Pons (tissue), 1 donor: ENCODE results near the gene PPARGC1A.

Source experiments
- DNase-seq: peaks from one replicate; pipeline ENCODE4 v3.0.0-alpha.2; 2016; ENCODE audit warnings: low spot score

Gene PPARGC1A, protein sequence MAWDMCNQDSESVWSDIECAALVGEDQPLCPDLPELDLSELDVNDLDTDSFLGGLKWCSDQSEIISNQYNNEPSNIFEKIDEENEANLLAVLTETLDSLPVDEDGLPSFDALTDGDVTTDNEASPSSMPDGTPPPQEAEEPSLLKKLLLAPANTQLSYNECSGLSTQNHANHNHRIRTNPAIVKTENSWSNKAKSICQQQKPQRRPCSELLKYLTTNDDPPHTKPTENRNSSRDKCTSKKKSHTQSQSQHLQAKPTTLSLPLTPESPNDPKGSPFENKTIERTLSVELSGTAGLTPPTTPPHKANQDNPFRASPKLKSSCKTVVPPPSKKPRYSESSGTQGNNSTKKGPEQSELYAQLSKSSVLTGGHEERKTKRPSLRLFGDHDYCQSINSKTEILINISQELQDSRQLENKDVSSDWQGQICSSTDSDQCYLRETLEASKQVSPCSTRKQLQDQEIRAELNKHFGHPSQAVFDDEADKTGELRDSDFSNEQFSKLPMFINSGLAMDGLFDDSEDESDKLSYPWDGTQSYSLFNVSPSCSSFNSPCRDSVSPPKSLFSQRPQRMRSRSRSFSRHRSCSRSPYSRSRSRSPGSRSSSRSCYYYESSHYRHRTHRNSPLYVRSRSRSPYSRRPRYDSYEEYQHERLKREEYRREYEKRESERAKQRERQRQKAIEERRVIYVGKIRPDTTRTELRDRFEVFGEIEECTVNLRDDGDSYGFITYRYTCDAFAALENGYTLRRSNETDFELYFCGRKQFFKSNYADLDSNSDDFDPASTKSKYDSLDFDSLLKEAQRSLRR

DNA sequence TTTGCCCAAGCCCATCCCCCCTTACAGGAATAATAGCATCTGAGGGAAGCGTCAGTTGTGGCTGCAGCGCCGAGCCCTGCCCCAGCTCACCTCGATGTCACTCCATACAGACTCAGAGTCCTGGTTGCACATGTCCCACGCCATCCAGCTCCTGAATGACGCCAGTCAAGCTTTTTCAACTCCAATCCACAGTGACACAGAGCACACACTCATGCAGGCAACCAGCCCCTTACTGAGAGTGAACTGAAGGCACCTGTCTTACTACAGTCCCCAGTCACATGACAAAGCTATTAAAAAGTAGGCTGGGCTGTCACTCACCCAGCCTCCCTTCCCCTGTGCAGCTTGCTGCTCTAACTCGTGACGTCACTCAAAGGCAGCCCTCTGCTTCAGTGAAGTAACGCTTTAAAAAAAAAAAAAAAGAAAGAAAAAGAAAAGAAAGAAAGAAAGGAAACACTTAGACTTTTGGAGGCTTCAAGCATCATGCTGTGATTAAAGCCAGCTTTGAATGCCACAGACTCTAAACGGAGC is at the start of gene PPARGC1A:
Gene PPARGC1A, minus strand, starts transcription at position 234 of the 528 bp plus-strand sequence. Its CDS starts 90 bp downstream, at position 144.
- peak; percentile 68 for DNase-seq

DNA sequence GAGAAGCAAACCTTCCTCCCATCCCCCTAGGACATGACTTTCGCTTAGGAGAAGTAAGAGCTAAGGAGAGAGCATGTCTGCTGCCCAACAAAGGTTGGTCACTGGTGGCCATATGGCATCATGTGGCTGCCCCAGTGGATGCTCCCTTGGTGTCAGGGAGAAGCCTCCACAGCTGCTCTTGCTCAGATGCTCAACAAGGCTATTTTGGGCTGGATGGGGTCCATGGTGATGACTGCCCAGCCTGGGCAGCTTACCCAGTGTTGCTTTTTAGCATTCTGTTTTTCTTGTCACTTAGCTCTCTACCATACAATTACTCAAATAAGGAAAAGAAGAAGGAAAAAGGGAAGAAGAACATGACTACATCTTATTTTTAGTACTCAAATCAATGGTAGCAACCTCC is 48.9 kb upstream of the PPARGC1A start:
- DNase-seq, result peak; percentile 32

DNA sequence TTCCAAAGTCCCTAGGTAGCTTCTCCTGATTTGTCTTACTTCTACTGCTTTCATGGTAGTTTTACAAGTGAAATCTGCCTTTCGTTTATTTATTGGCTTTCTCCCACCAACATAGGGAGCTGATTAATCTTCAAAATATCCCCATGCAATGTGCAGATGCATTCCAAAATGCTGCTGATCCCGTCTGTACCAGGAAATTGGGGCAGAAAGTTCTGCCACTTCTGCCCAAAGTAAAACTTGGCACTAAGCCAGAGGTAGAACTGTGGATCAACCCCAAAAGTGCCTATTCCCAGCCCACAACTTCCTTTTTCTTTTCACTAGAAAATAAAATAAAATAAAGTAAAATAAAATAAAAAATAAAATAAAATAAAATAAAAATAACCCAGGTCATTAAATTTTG is 47.3 kb upstream of the PPARGC1A start:
- DNase-seq, result no peak

DNA sequence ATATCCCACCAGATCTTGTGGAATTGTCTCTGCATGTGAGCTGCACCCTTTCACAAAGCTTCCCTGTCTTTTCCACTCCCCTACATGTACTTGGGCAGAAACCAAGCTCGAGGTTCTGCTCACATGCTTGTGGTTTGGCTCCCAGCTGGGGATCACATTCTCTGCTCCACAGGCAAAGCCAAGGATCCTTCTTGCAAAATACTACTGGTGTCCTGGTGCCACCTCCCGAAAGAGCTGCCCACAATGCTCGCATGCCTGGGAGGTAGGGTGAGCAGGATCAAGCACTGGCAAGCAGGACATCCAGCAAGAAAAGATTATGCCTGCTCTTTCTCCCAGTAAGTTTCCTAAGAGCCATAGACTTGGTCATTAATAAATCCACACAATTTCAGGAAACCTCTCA is 45.1 kb upstream of the PPARGC1A start:
- DNase-seq, result no peak

DNA sequence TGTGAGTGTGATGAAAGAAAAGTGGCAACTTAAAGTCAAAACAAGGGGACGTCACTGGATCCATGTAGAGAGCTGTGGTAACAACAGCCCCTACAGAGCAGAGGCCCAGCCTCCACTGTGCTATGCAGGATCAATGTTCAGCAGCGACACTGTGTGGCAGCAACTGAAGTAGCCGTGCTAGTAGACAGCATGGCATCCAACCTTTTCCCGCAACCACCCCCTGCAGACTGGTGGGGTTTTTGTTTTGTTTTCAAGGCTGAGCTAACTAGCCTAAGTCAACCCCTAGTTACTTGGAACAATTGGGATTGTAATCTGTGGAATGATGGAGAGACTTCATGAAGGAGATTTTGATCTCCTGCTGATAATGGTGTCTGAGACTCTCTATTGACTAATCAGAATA is 44.4 kb upstream of the PPARGC1A start:
- no peak for DNase-seq

DNA sequence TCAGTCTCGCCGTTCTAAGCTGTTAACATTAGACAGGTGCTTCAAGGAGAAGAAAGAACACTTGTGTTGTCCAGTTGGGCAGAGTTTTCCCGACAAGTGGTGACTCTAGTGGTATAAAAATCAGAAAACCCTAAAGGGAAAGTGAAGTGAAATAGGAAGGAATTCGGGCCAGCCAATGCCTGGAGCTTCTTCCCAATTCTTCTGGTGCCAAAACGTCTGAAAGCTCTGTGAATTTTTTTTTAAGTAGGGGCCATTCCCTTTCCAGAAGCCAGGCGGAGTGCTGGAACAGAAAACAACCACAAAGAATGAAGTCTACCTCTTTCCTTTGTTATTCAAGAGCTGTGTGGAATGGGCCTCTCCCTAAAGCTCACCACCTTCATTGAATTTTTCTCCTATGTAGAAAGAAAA is 43.1 kb upstream of the PPARGC1A start:
- no peak for DNase-seq

DNA sequence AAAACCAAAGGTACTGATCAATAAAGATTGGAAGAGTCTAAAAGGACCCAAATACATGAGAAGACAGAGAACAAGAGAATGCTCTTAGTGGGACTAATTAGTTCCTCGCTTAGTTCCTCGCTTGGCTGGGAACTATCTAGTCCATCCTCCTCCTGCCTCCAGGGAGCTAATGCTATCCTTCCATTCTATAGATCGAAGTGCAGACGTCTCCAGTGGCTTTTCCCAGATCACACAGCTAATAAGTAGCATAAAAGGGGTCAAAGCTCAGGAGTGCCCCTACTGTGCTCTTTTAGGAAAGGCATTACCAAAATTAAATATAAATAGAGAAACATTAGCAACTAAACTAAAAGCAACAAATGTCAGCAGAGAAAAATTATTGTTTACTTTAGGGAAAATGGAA is 42.3 kb upstream of the PPARGC1A start:
- DNase-seq, result no peak

DNA sequence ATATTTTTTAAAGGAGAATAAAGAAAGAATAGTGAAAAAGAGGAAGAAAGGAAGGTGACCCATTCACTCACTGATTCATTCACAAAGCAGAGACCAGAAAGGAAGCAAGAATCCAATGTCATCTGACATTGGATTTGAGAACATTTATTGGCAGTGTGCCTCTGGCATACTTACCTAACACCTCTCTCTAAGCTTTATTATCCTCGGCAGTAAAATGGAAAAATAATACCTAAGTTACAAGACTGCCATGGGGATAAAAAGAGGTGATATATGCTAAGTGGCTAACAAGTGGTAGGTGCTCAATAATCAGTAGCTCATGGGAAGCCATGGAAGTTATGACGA is 41.6 kb upstream of the PPARGC1A start:
- no peak for DNase-seq

DNA sequence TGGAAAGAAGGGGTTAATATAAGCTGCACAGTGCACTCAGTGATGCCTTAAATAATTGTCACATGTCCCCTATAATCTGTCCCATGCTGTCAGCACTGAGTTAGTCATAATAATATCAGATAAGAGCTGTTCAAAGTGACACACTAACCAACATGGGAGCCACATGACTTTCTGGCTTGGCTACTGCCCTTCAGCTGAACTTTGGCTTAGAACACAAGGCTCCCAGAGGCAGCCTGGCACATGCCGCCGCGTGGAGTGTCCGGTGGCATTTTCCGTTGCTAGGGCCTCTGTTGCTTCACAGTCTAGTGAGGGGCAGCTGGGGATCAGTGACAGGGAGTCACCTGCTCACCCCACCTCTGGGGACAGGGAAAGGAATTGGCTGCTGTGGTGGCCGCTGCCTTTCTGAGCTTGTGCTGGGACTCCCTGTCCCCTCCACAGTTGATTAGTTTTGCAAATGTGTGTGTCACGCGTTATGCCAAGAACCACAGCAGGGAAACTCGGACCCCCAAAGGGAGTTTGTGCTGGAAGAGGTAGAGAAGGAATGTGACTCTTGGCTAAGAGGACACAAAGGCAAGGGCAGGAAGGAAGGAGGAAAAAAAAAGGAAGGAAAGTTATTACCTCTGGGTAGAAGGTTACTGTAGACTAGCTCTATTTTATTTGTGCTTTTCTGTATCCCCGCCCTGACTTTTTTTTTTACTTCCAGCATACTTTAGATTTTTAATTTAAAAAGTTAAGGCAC is 41.1 kb upstream of the PPARGC1A start:
- DNase-seq, result peak; percentile 39

DNA sequence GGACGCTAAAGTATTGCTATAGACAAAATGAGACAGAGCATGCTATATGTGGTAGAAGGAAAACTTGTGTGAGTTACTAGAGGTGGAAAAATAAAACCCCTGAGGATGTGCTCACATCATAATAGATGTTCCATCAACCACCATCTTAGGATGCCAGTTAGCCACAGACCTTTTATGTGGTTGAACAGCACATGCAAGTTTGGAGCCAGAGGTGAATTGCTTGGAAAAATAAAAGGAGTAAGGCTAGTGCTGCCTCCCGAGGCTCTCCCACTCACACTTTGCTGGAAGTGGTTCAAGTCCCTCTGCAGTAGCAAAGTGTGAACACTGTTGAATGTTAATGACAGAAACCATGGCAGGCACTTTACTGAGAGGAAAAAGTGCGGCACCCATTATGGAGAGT is 39.4 kb upstream of the PPARGC1A start:
- no peak for DNase-seq

DNA sequence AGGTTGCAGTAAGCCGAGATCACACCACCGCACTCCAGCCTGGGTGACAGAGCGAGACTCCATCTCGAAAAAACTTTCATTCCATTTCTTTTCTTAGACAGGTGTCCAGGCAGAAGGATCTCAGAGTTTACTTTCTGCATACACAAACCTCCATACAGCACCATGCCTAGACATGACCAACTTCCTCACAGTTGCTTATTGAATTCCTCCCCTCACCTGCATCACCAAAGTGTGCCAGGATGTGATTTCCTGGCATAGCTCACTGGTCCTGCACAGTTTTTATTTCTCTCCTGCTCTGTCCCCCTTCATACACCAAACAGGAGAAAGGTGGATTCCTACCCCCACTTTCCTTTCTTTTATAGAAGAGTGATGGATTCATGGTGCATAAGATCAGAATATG is 34.7 kb upstream of the PPARGC1A start:
- DNase-seq, result no peak

DNA sequence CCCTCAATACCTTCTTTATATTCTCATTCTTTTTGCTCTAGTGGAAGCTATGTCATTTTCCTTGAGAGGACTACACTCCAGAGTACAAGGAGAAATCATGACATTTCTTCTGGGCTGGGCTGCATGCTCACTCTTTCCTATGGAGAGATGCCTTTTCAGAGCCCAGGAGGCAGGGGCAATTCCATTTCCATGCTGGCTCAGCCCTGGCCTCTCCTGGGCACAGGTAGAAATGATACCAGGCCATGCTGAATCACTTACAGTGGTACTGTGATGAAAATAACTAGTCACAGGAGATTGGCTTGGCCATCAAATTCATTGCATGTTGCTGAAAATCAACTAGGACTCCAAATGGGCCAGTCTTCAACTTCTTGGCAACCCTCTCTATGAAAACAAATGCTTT is 34.0 kb upstream of the PPARGC1A start:
- no peak for DNase-seq

DNA sequence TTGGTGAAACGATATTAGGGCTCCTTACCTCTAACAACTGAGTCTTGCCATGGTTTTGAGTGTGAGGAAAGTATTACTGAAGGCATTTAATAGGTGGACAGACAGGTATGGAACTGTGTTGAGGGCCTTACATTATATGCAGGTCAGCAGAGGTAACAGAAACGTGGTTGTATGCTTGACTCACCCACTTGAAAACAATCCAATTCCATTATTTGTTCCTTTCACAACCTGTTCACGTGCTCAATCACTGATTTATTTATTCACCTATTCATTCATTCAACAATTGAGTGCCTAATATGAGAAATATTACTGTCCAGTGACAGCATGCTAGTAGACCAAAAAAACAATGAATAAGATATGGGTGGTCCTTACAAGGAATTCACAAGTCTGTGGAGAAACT is 33.3 kb upstream of the PPARGC1A start:
- DNase-seq, result no peak

DNA sequence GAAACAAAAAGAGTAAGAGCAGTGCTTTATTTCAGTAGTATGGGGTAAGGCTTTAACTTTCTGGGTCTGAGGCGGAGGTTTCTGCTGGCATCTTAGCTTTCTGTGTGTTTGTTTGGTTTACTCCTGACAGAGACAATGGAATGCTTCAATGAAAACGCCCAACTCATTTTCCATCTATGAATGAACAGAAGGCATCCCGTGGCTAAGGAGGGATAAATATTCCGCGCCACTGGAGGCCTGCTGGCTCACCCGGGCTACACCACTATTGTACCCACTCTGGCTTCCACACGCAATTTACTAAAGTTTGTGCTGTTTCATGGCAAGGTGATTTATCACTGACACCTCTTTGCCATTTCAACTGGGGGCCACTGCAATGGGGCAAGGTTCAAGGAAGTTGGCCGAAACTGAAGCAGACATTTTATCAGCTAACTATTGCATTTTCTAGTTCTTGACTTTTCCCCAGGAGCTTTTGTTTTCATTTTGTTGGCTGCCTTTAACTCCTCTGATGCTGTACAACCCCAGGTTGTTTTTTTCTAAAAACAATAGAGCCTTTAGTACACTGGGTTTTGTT is 32.8 kb upstream of the PPARGC1A start:
- no peak for DNase-seq

DNA sequence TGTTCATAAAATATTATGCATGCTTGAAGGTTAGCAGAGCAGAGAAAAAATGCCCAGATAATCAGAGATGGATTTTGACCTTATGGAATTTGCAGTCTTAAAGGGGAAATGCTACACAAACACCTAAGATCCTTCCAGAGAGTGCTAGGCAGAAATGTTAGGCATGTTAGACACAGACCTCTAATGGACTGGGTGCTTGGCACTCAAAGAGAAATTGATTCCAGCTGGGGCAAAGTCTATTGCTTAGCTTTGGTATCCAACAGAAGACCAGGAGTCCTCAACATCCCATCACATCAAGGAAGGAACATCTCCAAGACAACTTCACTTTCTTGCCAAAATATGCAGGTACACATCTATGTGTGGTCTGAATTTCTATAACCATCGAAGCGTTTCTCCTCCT is 32.2 kb upstream of the PPARGC1A start:
- no peak for DNase-seq

DNA sequence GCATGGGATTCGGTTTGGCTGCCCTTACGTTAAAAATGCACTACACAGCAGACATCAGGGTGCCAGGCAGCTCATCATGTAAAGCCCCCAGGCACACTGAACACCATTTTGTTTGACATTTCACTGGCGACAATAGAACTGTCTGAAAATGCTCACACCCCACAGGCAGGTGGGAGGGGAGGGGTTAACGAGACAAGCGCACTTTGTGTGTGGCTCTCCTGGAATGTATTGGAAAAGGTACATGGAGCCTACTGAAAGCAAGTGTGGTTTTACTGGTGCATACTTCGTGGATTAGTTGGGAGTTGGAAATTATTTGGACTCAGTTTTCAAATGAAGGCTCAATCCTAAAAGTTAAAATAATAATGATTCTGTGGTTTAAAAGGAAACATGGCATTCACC is 31.6 kb upstream of the PPARGC1A start:
- no peak for DNase-seq

DNA sequence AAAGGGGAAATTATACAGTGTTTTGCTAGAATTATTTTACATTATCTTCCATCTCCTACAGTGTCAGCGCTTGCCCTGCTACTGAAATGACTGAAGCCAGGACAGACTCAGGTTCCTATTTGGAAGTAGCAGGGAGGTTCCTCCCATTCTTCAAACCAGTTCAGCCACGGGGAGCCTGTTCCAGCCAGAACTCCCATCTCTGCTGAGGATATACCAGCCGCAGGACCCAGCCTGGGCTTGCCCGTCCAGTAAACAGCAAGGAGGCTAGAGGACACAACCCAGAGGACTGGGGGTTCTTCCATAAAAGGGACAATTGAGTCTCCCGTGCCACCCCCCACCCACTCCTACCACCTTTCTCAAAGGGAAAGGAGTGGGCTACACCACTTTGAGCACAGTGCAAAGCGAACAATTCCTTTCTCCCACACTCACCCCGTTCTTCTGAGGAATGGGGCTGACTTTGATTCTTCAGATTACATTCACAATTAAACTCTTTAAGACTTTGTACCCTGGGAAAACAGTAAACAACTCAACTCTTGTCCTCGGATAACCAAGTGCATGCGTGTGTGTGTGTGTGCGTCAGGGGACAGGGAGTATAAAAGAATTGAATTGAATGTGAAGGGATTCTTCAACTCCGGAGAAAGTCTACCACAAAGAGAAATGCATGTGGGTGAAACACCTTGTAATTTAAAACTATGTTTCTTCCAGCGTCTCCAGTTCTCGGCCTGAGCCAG is 31.0 kb upstream of the PPARGC1A start:
- no peak for DNase-seq

DNA sequence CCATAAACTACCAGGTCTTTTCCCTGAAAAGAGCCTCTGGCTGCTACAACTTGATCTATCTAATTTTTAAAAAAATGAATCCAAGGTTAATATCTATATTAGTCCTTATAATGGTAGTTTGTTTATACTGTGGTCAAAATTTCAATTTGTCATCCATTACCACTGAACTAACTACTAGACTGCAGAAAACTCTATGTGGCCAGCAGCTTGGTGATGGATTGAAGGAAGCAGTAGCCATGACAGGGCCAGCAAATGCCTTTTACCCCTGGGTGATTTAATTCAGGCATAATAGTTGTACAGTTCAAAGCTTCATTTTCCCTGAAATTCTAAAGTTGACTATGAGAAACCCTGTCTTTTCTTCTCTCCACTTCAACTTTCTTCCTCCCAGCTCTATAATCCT is 30.4 kb upstream of the PPARGC1A start:
- no peak for DNase-seq

DNA sequence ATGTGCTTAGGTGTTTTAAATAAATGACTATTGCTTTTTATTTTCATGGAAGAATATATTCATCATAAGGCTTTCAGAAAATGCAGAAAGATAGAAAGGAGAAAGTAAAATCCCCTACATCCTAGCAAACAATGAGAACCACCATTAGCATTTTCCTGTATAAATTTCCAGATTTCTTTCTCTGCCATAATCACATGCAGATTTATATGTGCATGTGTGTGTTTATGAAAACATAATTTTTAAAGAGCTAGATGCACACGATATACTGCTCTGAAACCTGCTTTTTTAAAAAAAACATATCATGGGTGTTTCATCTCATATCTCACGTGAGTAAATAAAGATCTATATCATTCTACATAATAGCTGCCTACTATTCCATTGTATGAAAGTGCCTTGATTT is 26.4 kb upstream of the PPARGC1A start:
- no peak for DNase-seq

DNA sequence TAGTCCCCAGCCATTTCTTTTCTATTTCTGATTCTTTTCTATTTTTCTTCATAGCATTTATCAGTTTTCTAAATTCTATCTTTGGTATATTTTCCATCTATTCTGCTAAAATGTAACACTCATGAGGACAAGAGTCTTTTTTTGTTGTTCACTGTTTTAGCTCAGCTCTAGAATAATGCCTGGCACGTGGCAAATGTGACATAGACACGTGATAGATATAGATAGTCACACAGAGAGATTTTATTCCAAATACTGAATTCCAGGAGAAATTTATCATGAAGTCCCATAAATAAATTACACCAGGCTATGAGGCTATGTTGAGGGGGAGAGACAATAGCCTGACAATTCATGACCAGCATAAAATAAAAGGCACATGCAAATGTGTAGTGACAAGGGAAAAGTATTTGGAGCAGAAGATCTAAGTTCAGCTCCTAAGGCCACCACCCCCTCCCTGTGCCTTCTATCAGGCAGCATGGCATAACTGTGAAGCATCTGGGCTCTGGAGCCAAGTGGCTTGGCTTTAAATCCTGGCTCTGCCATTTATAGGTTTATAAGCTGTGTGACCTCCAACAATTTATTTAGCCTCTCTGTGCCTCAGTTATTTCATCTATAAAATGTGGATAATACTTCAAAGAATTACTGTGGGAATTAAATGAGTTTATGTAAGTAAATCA is 25.7 kb upstream of the PPARGC1A start:
- DNase-seq, result no peak
